NT2/D1 (cell line): ENCODE data around the gene CTNNA3.

Experiments used
- SUZ12 ChIP-seq: IDR thresholded peaks from 2 replicates; pipeline ENCODE4 v1.6.1; 2011; ENCODE audit not compliant: insufficient read length, insufficient read depth; ENCODE audit errors: extremely low read depth
- ZNF274 ChIP-seq: IDR thresholded peaks from 2 replicates; pipeline ENCODE4 v1.6.1; 2011; ENCODE audit warnings: mild to moderate bottlenecking, low read depth, low read length

DNA sequence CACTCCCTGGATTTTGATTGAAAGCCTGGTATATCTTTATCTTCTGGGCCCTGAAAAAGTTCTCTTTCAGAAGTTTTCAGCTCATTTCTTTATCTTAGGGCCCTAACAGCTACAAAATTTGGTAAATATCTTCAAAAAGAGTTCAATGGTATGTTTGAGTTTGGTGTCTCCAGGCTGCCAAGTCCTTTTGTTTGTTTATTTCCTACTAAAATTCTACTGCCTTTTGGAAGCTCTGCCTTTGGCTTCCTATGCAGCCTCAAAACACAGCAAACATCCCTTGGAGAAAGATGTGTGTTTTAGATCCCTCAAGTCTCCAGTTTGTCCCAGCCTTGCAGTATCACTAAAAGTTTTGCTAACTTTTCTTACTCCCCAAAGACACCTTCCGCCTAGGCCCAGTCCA is 623.3 kb downstream of the CTNNA3 start:
- TF ChIP-seq ZNF274 = no peak
- TF ChIP-seq SUZ12 = no peak
